ENCODE measurements around the gene ZNF350.

Gene ZNF350

GRCh38 chr19:51926784-51927741 is 59.6 kb downstream of the ZNF350 start, which contains the start of gene ZNF613:
Gene ZNF613 (plus strand): TSS chr19:51927472. CDS start chr19:51936221, 8,749 bp downstream.
- no peak for TF ChIP-seq REST (IDR thresholded peaks at IDR 0.05; ENCODE audit: insufficient read depth in 1 of 2, low read depth in 2 of 2, low read length in 2 of 2)
- TF ChIP-seq POLR2AphosphoS5 (IDR thresholded peaks at IDR 0.05; ENCODE audit: low read depth, low read length), result peak; percentile 50; the same call in 1 of the 2 replicates
- TF ChIP-seq SIN3A (IDR thresholded peaks at IDR 0.05; ENCODE audit: borderline replicate concordance, insufficient read depth, low read length), result peak; percentile 46; the same call in 1 of the 2 replicates
- no peak for TF ChIP-seq FOXP2 (optimal IDR thresholded peaks at IDR 0.05; ENCODE audit: borderline replicate concordance, extremely low read depth, extremely low read length, insufficient read depth)
- TF ChIP-seq TAF1 (IDR thresholded peaks at IDR 0.05; ENCODE audit: borderline replicate concordance, insufficient read depth, low read length), result peak; percentile 29; the same call in 1 of the 2 replicates

- TF ChIP-seq REST (IDR thresholded peaks at IDR 0.05; ENCODE audit: insufficient read depth in 1 of 2, low read depth in 2 of 2, low read length in 2 of 2) (no peak), FOXP2 (optimal IDR thresholded peaks at IDR 0.05; ENCODE audit: borderline replicate concordance, extremely low read depth, extremely low read length, insufficient read depth) (no peak), SIN3A (IDR thresholded peaks at IDR 0.05; ENCODE audit: borderline replicate concordance, insufficient read depth, low read length) (no peak), TAF1 (IDR thresholded peaks at IDR 0.05; ENCODE audit: borderline replicate concordance, insufficient read depth, low read length) (no peak), POLR2AphosphoS5 (IDR thresholded peaks at IDR 0.05; ENCODE audit: low read depth, low read length) (no peak)
These were observed 60.2 kb downstream of the ZNF350 start for GRCh38 chr19:51926426-51926783.

GRCh38 chr19:51921949-51922348 is 64.7 kb downstream of the ZNF350 start:
- TF ChIP-seq SIN3A (IDR thresholded peaks at IDR 0.05; ENCODE audit: borderline replicate concordance, insufficient read depth, low read length) (no peak), TAF1 (IDR thresholded peaks at IDR 0.05; ENCODE audit: borderline replicate concordance, insufficient read depth, low read length) (no peak), POLR2AphosphoS5 (IDR thresholded peaks at IDR 0.05; ENCODE audit: low read depth, low read length) (no peak), REST (IDR thresholded peaks at IDR 0.05; ENCODE audit: insufficient read depth in 1 of 2, low read depth in 2 of 2, low read length in 2 of 2) (no peak), FOXP2 (optimal IDR thresholded peaks at IDR 0.05; ENCODE audit: borderline replicate concordance, extremely low read depth, extremely low read length, insufficient read depth) (no peak)

- no peak for TF ChIP-seq TAF1 (IDR thresholded peaks at IDR 0.05; ENCODE audit: borderline replicate concordance, insufficient read depth, low read length)
- no peak for TF ChIP-seq SIN3A (IDR thresholded peaks at IDR 0.05; ENCODE audit: borderline replicate concordance, insufficient read depth, low read length)
- no peak for TF ChIP-seq FOXP2 (optimal IDR thresholded peaks at IDR 0.05; ENCODE audit: borderline replicate concordance, extremely low read depth, extremely low read length, insufficient read depth)
- TF ChIP-seq POLR2AphosphoS5 (IDR thresholded peaks at IDR 0.05; ENCODE audit: low read depth, low read length), result no peak
- TF ChIP-seq REST (IDR thresholded peaks at IDR 0.05; ENCODE audit: insufficient read depth in 1 of 2, low read depth in 2 of 2, low read length in 2 of 2), result no peak
These were observed 67.0 kb downstream of the ZNF350 start for GRCh38 chr19:51919606-51920005.
